HG03575 (cell line): ENCODE results near the gene TMEM200B.
"Not testable (repeated sequence)": the region's sequence is repeated elsewhere in the genome, so short reads cannot be mapped to it uniquely, and the experiment has no call there.

Source experiments
- ATAC-seq: cut with Tn5 transposase; IDR thresholded peaks from one replicate; pipeline ENCODE4 v1.9.1; 2021; ENCODE audit not compliant: unreplicated experiment, insufficient number of reproducible peaks, low FRiP score; ENCODE audit errors: extremely low read depth

The TMEM200B gene

DNA sequence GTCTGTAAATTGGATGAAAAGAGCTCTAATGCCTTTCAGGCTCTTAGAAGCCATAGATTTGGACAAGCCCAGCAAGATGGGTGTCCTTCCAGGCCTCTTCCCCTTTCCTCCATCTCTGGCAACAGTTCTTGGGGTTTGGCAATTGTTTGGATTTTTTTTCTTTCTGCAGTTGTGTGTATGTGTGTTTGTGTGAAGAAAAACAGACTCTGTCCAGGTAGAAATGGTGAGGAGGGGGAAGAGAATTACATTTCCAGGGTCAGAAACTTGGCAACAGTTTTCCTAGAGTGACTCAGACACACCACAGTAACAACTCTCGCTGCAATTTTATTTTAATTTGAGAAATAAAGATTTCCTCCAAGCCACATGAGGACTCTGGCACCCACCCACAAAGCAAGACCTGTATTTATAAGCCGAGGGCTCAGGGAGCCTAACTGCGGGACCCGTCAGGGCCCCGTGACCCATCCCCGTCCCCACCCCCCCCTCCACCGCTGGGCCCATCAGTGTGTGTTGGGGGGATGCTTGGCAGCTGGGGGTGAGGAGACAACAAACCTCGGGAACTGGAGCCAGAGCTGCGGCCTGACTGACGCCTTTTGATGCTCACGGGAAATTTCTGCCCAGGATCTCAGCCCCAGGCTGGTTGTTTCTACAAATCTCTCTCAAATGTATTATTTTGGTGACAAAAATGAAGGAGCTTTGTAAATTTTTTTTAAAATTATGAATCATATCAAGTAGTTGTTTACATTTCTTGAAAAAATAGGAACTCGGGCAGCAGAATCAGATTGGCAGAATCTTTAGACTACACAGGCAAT is 4.4 kb downstream of the TMEM200B start:
- ATAC-seq = no peak

DNA sequence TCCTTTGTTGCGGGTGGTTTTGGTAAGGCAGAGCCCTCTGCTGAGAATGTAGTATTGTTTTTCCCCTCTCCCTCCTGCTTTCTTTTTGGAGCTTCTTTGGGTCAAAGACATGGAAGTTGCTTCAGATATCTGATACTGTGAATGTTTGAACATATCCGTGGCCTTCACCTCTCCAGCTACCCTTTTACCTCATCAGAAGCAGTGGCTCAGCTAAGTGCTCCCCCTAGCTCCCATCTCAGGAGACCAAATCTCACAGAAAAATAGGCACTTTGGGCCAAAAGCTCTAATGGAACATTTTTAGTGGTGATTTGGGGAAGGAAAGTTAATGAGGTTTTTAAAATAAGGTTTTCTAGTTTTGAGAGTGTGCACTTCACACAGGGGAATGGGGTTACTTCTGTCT is 6.3 kb downstream of the TMEM200B start:
- ATAC-seq = no peak

DNA sequence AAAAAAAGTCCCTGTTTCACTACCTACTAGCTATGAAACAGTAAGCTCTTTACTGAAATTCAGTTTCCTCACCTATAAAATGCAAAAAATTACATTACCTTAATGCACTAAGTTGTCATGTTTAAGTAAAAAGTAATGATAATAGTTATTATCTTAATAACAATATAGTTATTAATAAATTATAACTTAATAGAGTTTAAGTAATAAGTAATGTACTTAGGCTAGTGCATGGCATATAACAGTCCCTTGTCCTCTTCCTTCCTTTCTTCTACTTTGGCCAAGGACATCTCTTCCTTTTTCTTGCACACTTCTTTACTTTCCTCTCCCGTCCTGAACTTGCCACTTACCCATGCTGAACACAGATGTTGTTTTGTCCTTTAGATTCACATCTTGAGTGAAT is 9.0 kb downstream of the TMEM200B start:
- no peak for ATAC-seq

DNA sequence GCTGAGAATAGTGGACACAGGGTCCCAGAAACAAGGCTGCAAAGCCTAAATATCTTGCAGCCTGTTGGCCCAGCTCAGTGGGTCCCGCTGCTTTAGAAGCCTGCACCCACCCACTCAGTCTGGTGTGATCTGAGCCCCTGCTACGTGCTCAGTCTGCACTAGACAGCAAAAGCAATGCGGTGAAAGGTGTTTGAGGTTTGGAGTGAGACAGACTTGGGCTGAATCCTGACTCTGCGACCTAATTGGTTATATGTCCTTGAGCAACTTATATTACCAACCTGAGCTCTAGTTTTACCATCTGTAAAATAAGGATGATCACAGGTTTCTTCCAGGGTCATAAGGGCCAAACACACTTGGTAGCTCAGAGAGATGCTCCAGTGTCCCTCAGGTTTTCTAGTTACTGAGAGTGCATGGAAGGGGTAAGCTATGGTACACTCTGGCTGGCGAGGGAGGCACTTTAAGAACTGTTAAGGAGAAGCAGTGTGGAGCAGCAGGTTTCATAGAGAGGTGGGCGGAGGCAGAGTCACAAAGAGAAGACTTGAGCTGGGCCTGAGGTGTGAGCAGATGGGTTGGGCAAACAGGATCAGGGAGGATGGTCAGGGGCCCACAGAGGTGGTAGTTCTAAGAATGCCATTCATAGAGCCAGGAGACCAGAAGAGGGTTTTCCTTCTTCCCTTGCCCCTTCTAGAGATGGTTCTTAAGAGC is 10.1 kb downstream of the TMEM200B start:
- no peak for ATAC-seq

DNA sequence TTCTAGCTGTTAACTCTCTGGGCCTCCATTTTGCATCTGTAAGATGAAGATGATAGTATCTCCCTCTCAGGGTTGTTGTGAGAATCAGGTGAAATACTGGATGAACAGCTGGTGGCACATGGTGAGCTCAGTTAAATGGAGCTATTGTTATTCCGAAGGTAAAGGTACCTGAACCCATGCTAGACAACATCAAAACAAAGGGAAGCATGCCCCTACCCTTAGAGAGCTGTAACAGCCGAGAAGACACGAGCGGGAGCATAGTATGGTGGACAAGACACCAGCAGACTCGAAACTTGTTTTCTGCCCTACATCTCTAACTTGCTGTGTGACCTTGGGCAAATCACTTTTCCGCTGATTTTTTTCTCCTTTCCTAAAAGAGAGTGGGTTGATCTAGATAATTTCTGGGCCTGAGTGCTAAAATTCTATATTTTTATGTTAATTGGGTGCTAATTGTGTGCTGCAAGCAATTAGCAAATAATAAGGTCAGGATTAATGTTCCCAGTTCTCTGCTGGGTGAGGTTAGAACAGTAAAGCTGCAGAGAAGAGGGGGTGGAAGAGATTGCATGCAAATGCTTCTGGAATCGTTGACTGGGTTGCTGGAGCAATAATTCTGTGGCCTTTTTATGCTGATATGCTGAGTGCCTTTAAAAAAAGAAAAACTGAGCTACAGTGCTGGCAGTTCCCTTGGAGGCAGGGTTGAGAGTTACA is 10.8 kb downstream of the TMEM200B start:
- ATAC-seq = no peak

DNA sequence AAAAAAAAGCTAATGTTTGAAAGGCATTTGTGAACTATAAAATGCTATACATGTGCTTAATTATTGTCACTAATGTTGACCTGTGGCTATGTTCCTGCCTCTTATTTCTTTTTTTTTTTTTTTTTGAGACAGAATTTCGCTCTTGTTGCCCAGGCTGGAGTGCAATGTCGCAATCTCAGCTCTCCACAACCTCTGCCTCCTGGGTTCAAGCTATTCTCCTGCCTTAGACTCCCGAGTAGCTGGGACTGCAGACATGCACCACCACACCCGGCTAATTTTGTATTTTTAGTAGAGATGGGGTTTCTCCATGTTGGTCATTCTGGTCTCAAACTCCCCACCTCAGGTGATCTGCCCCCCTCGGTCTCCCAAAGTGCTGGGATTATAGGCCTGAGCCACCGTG is 15.7 kb downstream of the TMEM200B start:
- not testable (repeated sequence) for ATAC-seq

DNA sequence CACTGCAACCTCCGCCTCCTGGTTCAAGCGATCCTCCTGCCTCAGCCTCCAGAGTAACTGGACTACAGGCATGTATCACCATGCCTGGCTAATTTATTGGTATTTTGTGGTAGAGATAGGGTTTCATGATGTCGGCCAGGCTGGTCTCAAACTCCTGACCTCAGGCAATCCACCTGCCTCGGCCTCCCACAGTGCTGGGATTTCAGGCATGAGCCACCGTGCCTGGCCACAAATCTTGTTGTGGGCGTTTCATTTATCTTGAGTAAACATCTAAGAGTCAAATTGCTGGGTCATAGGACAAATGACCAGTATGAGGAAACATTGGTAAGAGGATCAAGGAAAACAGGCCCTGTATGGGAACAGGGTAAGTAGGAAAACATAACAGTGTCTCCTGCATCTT is 17.9 kb downstream of the TMEM200B start:
- ATAC-seq = no peak

DNA sequence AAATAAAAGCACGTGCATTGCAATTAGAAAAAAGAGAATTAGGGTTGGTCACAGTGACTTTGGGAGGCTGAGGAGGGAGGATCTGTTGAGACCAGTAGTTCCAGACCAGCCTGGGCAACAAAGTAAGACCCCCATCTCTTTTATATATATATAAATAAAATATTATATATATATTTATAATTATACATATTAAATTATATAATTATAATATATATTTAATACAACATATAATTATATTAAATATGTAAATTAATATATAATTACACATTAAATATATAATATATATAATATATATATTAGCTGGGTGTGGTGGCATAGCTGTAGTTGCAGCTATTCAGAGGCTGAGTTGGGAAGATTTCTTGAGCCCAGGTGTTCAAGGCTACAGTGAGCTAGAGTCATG is 23.2 kb downstream of the TMEM200B start:
- ATAC-seq = no peak

DNA sequence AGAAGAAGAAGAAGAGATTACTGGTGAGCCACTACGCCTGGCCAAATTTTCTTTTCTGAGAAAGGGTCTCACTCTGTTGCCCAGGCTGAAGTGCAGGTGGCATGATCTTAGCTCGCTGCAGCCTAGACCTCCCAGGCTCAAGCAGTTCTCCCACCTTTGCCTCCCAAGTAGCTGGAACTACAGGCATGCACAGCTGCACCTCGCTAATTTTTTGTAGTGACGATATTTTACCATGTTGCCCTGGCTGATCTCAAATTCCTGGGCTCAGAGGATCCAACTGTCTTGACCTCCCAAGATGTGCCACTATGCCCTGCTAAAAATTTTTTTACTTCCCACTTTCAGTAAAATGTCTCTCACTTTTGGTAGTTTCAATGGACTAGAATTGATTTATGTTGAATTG is 24.4 kb downstream of the TMEM200B start:
- no peak for ATAC-seq

DNA sequence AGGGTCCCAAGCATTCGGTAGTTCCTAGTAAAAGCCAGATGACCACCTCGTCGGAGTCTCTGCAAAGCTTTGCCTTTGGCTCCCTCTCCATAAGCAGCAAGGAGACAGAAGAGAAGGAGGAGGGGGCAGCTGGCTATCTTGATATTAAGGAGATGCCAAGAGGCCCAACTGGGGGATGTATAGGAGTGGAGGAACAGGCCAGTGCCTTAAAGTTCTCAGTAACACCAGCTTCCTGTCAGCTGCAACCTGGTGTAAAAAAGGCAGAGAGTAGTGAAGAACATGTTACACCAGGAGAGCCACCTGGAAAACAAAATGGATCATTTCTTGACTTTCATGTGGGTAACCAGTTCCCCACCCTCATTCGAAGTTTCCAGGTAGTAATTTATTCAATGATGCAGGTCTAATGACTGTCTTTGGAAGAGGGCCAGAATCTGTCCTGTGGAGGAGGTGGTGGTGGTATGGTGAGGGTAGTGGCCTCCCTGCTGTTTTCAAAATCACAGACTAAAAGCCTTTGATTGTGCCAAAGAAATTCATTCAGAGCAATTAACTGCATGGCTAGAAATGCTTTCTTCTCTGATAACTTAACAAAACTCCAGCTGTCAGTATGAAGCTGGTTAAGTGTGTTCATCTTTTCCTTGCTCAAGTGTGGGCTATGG is 27.3 kb downstream of the TMEM200B start:
- no peak for ATAC-seq

DNA sequence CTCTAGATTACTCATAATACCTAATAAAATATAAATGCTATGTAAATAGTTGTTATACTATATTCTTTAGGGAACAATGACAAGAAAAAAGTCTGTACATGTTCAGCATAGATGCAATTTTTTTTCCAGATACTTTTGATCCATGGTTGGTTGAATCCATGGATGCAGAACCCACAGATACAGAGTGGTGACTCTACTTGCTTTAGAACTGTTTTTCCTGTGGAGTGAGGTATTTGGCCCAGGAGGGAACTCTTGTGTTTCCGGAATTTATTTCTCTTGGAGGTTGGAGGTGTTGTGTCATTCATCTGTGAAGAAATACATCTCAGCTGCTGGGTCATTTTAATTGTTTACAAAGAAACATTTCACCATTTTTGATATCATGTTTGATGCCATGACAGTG is 28.7 kb downstream of the TMEM200B start:
- ATAC-seq = no peak

DNA sequence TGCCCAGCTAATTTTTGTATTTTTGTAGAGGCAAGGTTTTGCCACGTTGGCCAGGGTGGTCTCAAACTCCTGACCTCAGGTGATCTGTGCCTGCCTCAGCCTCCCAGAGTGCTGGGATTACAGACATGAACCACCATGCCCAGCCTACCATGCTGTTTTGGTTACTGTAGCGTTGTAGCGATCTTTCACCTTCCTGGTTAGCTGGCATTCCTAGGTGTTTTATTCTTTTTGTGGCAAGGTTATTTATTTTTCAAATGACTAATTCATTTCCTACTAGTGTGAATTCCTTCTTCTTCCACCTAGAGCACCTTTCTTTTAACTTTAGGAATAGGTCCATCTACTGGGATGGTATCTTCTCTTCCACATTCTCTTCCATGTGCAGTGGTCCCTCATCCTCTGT is 29.3 kb downstream of the TMEM200B start:
- no peak for ATAC-seq

DNA sequence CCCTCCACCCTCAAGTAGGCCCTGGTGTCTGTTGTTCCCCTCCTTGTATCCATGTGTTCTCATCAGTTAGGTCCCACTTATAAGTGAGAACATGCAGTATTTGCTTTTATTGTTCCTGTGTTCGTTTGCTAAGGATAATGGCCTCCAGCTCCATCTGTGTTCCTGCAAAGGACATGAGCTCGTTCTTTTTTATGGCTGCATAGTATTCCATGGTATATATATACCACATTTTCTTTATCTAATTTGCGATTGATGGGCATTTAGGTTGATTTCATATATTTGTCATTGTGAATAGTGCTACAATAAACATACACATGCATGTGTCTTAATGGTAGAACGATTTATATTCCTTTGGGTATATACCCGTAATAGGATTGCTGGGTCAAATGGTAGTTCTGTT is 31.0 kb downstream of the TMEM200B start:
- ATAC-seq = not testable (repeated sequence)

DNA sequence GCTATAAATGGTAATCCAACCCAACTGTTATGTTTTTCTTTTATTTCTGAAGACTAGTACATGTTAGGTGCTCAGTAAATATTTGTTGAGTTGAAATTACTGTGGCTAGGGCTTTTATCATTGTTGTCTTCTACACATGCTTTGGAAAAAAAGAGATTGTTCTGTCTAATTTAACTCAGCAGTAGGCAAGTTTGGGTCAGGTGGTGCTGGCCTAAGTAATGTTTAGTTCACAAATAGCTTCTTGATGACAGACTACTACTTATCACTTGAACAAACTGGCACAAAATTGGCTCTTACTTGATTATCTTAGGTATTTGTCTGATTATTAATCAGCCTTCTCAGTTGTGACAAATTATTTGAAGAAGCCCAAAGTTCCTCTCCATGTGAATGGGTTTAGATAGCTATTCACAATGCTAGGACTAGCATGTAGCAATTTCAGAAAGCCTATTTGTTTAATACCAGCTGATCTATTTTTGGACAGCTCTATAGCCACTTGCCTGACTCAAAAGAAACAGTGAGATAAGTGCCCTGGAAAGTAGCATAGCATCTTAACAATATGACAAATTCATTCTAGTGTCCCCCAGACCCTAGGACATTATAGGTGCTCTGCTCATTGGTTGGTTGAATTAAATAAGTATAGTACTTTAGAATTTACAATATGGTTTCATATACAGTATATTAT is 32.6 kb downstream of the TMEM200B start:
- ATAC-seq = no peak

DNA sequence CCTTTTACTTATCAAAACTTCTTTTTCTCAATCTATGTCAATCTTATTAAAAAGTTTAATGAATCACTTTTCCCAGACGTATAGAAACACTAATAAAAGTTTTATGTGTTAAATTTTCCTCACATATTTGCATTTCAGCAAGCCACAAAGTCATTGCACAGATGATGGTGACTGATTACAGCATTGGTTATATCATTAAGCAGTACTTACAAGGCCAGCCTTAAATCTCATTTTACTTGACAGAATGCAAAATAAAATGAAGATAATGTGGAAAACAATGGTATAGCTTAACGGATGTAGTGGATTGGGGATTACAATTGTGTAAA is 39.5 kb downstream of the TMEM200B start:
- ATAC-seq = no peak

DNA sequence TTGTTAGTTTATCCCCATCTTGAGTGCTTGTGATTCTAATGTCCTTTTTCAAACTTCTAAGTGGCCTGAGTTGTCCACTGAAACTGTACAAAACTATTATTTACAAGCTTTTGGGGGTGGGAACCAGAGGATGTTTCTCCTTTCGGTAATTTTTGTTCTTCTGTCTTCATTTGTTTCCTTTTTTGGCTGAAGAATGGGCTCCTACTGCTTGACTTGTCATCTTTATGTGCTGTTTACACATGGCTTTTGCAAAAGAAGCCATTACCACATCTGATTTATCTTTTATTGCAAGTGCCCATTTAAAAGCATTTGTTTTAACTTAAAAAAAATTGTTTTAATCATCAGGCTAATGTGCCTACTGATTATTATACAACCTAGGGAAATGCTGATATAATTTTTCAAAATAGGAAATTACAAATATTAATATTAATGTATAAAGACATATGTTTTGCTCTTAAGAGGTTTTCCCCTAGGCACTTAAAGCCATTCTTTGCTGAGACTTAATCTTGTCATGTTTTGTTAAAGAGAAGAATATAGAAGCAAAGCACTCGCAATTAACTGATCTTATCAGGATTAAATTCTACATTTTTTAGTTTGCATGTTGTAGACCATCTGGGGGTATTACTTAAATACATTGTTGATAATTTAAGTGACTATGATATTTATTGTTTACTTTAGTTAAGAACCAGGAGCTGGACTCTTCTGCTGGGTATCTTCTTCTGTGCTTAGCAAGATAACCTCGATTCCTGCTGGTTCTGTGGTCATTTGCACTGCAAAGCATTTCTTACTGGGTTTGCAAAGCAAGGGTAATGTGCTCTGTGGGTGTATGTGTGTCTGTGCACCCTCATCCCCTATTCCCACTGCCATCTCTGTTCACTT is 40.1 kb downstream of the TMEM200B start:
- ATAC-seq = no peak

DNA sequence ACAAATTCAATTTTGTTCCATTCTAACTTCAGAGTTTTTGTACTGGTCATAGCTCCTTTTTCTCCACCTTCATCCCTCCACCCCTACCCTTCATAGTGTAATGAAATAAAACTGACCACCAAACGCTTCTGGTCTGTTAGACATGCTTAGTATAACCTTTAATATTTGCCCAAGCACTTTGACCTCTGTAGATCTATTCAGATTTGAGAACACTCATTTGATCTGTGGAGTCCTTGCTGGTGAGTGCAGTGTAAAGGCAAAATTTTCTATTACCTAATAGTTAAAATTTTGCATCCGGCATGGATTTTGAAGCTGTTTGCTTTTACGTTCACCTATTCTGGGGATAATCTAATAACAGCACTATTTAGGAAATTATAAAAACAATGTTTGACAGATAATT is 41.2 kb downstream of the TMEM200B start:
- no peak for ATAC-seq

DNA sequence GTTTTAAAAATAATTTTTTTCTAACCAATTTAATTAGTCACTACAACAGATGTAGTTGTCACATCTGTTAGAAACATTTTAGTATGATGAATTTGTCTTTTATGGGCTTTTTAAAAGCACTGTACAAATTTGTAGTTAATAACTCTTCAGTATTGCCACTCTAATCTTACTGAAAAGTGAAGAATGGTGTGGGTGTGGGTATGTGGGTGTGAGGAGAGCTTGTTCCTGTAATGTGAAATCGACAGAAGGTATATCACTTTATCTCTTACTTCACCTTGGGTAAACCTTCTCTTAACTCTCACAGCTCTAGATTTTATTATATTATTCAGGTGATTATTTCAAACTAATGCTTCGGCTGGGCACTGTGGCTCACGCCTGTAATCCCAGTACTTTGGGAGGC is 42.5 kb downstream of the TMEM200B start:
- ATAC-seq = no peak
